Brain microvascular endothelial cell (primary cell): ENCODE measurements around the gene SPATS2L.

Experiments used
- DNase-seq: peaks from one replicate; pipeline ENCODE4 v3.0.0-alpha.2; 2020
- H3K27ac ChIP-seq: fragments of 250-450 bp; sonication (Bioruptor Pico); 2 replicates; pipeline ENCODE4 v1.5.1; 2020; ENCODE audit warnings: mild to moderate bottlenecking, moderate library complexity
- H3K27me3 ChIP-seq: fragments of 250-450 bp; sonication (Bioruptor Pico); replicated peaks from 2 replicates; pipeline ENCODE4 v1.5.1; 2020; ENCODE audit warnings: mild to moderate bottlenecking
- H3K36me3 ChIP-seq: fragments of 250-450 bp; sonication (Bioruptor Pico); replicated peaks from 2 replicates; pipeline ENCODE4 v1.5.1; 2020; ENCODE audit warnings: mild to moderate bottlenecking
- H3K4me3 ChIP-seq: 2 replicates; pipeline ENCODE4 v1.5.1; 2011; ENCODE audit warnings: low read depth, mild to moderate bottlenecking, control low read depth, low read length, moderate library complexity
- in situ Hi-C: cut with HindIII; loops from 2 replicates; pipeline ENCODE4 v1.10.0; 2017; ENCODE audit warnings: low sequenced_read_pairs, low pct_ligation_motif_present
- TF ChIP-seq, protein P1 (sequence below): IDR thresholded peaks from 2 replicates; pipeline ENCODE4 v1.5.1; 2011; ENCODE audit warnings: low read depth, mild to moderate bottlenecking, moderate library complexity, low read length, control low read depth, inconsistent platforms; ENCODE audit errors: missing control alignments

The SPATS2L gene

DNA sequence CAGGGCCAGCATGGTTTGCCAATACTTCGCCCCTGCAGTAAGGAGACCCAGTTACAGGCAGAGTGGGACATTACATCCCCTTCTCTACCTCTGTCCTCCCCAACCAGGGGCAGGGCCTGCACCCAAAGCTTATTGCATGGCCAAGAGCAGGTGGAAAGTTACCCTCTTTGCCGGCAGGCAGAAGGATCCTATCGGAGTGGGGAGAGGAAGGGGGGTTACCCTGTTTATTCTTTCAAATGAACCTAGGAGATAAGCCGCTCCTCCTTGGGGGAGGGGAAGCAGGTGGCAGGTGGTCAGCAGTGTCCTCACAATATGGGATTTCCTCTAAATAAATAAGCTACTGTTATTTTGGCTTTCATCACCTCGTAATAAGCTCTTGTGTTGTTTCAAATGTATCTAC is 53.9 kb downstream of the SPATS2L start:
- Histone ChIP-seq H3K36me3 (no peaks in the 10 kb centered on the region), H3K27me3 (no peaks in the 10 kb centered on the region), H3K27ac (no peak overlapping the region), H3K4me3 (no peak overlapping the region)
- DNase-seq, result no peak
- TF ChIP-seq, protein P1, sequence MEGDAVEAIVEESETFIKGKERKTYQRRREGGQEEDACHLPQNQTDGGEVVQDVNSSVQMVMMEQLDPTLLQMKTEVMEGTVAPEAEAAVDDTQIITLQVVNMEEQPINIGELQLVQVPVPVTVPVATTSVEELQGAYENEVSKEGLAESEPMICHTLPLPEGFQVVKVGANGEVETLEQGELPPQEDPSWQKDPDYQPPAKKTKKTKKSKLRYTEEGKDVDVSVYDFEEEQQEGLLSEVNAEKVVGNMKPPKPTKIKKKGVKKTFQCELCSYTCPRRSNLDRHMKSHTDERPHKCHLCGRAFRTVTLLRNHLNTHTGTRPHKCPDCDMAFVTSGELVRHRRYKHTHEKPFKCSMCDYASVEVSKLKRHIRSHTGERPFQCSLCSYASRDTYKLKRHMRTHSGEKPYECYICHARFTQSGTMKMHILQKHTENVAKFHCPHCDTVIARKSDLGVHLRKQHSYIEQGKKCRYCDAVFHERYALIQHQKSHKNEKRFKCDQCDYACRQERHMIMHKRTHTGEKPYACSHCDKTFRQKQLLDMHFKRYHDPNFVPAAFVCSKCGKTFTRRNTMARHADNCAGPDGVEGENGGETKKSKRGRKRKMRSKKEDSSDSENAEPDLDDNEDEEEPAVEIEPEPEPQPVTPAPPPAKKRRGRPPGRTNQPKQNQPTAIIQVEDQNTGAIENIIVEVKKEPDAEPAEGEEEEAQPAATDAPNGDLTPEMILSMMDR, result no peak
- in situ Hi-C loops, result no loop called here

DNA sequence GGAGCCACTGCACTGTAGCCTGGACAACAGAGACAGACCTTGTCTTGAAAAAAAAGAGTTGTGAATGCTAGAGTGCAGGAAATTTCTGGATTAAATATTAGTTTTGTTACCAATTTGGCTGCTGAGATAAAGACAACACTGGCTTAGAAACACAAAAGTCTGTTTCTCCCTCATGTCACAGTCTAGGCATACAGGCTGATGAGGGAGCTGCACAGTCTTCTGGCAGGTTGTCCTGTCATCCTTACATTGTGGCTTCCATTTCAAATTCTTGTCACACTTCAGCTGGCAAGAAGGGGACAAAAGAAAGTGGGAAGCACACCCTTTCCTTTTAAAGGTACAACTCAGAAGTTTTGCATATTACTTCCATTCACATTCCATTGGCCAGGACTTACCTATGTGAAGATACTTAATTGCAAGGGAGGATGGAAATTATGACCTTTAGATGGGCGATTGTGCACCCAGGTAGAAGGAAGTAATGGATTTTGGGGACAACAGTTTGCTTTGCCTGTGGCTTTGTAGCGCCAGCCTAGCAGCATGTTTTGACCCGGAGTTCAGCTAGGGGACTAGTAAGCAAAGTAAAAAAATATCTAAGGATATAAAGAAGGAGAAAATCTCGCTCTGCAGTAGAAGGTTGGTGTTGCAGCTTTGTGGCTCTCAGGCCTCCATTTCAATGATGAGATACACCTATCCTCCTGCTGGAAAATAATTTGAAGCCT is 55.9 kb downstream of the SPATS2L start:
- Histone ChIP-seq H3K4me3 (no peak overlapping the region), H3K27me3 (no peaks in the 10 kb centered on the region), H3K36me3 (no peaks in the 10 kb centered on the region), H3K27ac (no peak overlapping the region)
- in situ Hi-C loops, result no loop called here
- no peak for DNase-seq
- TF ChIP-seq, protein P1, result no peak

GRCh38 chr2:200363279-200363678 is 56.8 kb downstream of the SPATS2L start:
- in situ Hi-C loops, result no loop called here
- H3K4me3 ChIP-seq, result no peak overlapping the region
- DNase-seq, result no peak
- TF ChIP-seq, protein P1, result no peak
- no peaks in the 10 kb centered on the region for H3K27me3 ChIP-seq
- no peaks in the 10 kb centered on the region for H3K36me3 ChIP-seq
- no peak overlapping the region for H3K27ac ChIP-seq

- no peaks in the 10 kb centered on the region for H3K36me3 ChIP-seq
- H3K4me3 ChIP-seq, result no peak overlapping the region
- no peak overlapping the region for H3K27ac ChIP-seq
- TF ChIP-seq, protein P1, result no peak
- no peaks in the 10 kb centered on the region for H3K27me3 ChIP-seq
- in situ Hi-C loops, result no loop called here
- no peak for DNase-seq
These were observed 57.6 kb downstream of the SPATS2L start for GRCh38 chr2:200364142-200364541.

GRCh38 chr2:200364620-200365019 is 58.1 kb downstream of the SPATS2L start:
- no peak for DNase-seq
- no peaks in the 10 kb centered on the region for H3K27me3 ChIP-seq
- no peaks in the 10 kb centered on the region for H3K36me3 ChIP-seq
- in situ Hi-C loops, result no loop called here
- no peak overlapping the region for H3K4me3 ChIP-seq
- TF ChIP-seq, protein P1, result no peak
- no peak overlapping the region for H3K27ac ChIP-seq

DNA sequence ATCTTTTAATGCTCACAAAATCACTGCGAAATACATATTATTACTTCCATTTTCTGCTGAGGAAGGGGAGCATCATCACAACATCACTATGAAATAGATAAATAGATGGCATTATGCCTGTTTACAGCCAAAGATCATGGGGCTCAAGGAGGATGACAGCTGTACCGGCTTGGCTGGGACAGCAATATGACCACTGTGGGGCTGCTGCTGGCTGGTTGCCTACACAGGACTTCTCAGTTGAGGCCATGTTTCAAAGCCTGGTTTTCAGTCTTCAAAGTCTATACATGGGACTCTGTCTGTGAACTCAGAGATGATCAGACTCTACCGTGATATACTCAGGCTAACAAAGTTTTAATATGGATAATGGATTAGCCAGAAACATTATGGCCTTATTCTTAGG is 58.7 kb downstream of the SPATS2L start:
- H3K36me3 ChIP-seq, result no peaks in the 10 kb centered on the region
- DNase-seq, result no peak
- in situ Hi-C loops, result no loop called here
- H3K27me3 ChIP-seq, result no peaks in the 10 kb centered on the region
- H3K4me3 ChIP-seq, result no peak overlapping the region
- no peak overlapping the region for H3K27ac ChIP-seq
- TF ChIP-seq, protein P1, result no peak
